Chondrocyte (in vitro differentiated cells): ENCODE data around the gene CNDP2. TPM values are rescaled to one million over a fixed set of nuclear protein-coding genes. Genes with fewer than 3 reads are reported as not detected.
A peak's percentile ranks its signal among the peaks of the same experiment; 100 is the strongest.

Experiments used
- DNase-seq: peaks from one replicate; pipeline ENCODE4 v3.0.0; 2021; ENCODE audit warnings: mixed read lengths, low spot score
- H3K27ac Mint-ChIP-seq: one replicate; pipeline ENCODE4 v1.8.0; 2021; ENCODE audit warnings: mild to moderate bottlenecking, moderate library complexity, mixed read lengths; ENCODE audit not compliant: unreplicated experiment
- H3K27me3 Mint-ChIP-seq: 2 replicates; pipeline ENCODE4 v1.8.0; 2021; ENCODE audit warnings: low read depth, mixed read lengths
- H3K36me3 Mint-ChIP-seq: 2 replicates; pipeline ENCODE4 v1.8.0; 2021; ENCODE audit warnings: low read depth, mixed read lengths
- H3K4me1 Mint-ChIP-seq: 2 replicates; pipeline ENCODE4 v1.8.0; 2021; ENCODE audit warnings: low read depth, mild to moderate bottlenecking, mixed read lengths
- H3K4me3 Mint-ChIP-seq: one replicate; pipeline ENCODE4 v1.8.0; 2021; ENCODE audit warnings: mild to moderate bottlenecking, moderate library complexity, mixed read lengths; ENCODE audit not compliant: unreplicated experiment
- H3K9me3 Mint-ChIP-seq: 2 replicates; pipeline ENCODE4 v1.8.0; 2021; ENCODE audit warnings: low read depth, mixed read lengths
- CTCF ChIP-seq: fragments of 200-600 bp; sonication (generic); IDR thresholded peaks from 2 replicates; pipeline ENCODE4 v1.5.0; 2021; ENCODE audit warnings: antibody characterized with exemption, mild to moderate bottlenecking, moderate library complexity
- total RNA-seq: library from RNA; stranded (reverse); gene quantifications from 3 replicates; pipeline ENCODE4 v1.2.1, GENCODE V29; 2021

The CNDP2 gene
- total RNA-seq, 1 donor from 2014 or later: 58.6 TPM

GRCh38 chr18:74472312-74472711 is 23.9 kb upstream of the CNDP2 start:
- Mint-ChIP-seq H3K9me3 (peaks cover 6% of the 10 kb centered on the region), H3K4me1 (no peaks in the 10 kb centered on the region), H3K36me3 (no peaks in the 10 kb centered on the region), H3K4me3 (no peak overlapping the region), H3K27me3 (peaks cover 3% of the 10 kb centered on the region), H3K27ac (no peak overlapping the region)
- DNase-seq: no peak
- no peak for TF ChIP-seq CTCF

- no peak overlapping the region for H3K4me3 Mint-ChIP-seq
- DNase-seq: no peak
- H3K9me3 Mint-ChIP-seq: peaks cover 6% of the 10 kb centered on the region
- H3K27ac Mint-ChIP-seq: no peak overlapping the region
- H3K27me3 Mint-ChIP-seq: no peaks in the 10 kb centered on the region
- TF ChIP-seq CTCF: no peak
- H3K36me3 Mint-ChIP-seq: no peaks in the 10 kb centered on the region
- H3K4me1 Mint-ChIP-seq: no peaks in the 10 kb centered on the region
These were observed 22.1 kb upstream of the CNDP2 start for GRCh38 chr18:74473976-74474640.

- no peak for DNase-seq
- H3K27me3 Mint-ChIP-seq: no peaks in the 10 kb centered on the region
These were observed 20.0 kb upstream of the CNDP2 start for GRCh38 chr18:74476140-74476539.

GRCh38 chr18:74477771-74478170 is 18.4 kb upstream of the CNDP2 start:
- Mint-ChIP-seq H3K4me3 (no peak overlapping the region), H3K4me1 (no peaks in the 10 kb centered on the region), H3K36me3 (no peaks in the 10 kb centered on the region), H3K27me3 (peaks cover 1% of the 10 kb centered on the region), H3K9me3 (no peaks in the 10 kb centered on the region), H3K27ac (no peak overlapping the region)
- no peak for TF ChIP-seq CTCF
- DNase-seq: no peak

More at GRCh38 chr18:74476140-74476539, 20.0 kb upstream of the CNDP2 start:
- no peak overlapping the region for H3K4me3 Mint-ChIP-seq
- no peaks in the 10 kb centered on the region for H3K36me3 Mint-ChIP-seq
- H3K27ac Mint-ChIP-seq: no peak overlapping the region
- no peaks in the 10 kb centered on the region for H3K4me1 Mint-ChIP-seq
- peak; percentile 76 for TF ChIP-seq CTCF
- H3K9me3 Mint-ChIP-seq: no peaks in the 10 kb centered on the region

- Mint-ChIP-seq H3K27me3 (peaks cover 3% of the 10 kb centered on the region), H3K4me1 (no peaks in the 10 kb centered on the region), H3K36me3 (no peaks in the 10 kb centered on the region), H3K9me3 (no peaks in the 10 kb centered on the region), H3K27ac (no peak overlapping the region), H3K4me3 (no peak overlapping the region)
- no peak for TF ChIP-seq CTCF
- no peak for DNase-seq
These were observed 17.8 kb upstream of the CNDP2 start for GRCh38 chr18:74478316-74478715.
